Caco-2 (cell line): ENCODE data around the gene ACAD9. TPM values are rescaled to one million over a fixed set of nuclear protein-coding genes. Genes with fewer than 3 reads are reported as not detected.
A peak's percentile ranks its signal among the peaks of the same experiment; 100 is the strongest.
"Not testable (repeated sequence)": the region's sequence is repeated elsewhere in the genome, so short reads cannot be mapped to it uniquely, and the experiment has no call there.

ENCODE experiments used
- BruUV-seq: library from RNA; stranded (reverse); fragments of 400-500 nt; replicated peaks from 2 replicates; lab custom pipeline; 2021; lab: Mats Ljungman, UMichigan
- CTCF ChIA-PET: fragments of 300-600 bp; sonication (Branson Sonifier 250); formaldehyde crosslinking; loops from one replicate; lab custom pipeline; 2022; ENCODE audit warnings: antibody characterized with exemption; lab: Charles Lee
- POLR2A ChIA-PET: fragments of 300-600 bp; sonication (Branson Sonifier 250); formaldehyde crosslinking; loops from one replicate; lab custom pipeline; 2022; ENCODE audit warnings: antibody characterized with exemption; lab: Charles Lee
- DNase-seq, 2 experiments: peaks; one replicate each; pipeline versions ENCODE4 v3.0.0 to v3.0.0-alpha.2; 2020 to 2022
- H3K27me3 ChIP-seq: replicated peaks from 2 replicates; pipeline ENCODE4 v1.6.0; 2011; ENCODE audit warnings: low read length; ENCODE audit not compliant: control insufficient read depth, insufficient read depth
- H3K36me3 ChIP-seq: 2 replicates; pipeline ENCODE4 v1.5.1; 2011; ENCODE audit warnings: low read length; ENCODE audit not compliant: control insufficient read depth, insufficient read depth
- H3K4me1 ChIP-seq: fragments of 250-450 bp; sonication (Bioruptor Pico); 2 replicates; pipeline ENCODE4 v1.5.1; 2020; ENCODE audit warnings: mild to moderate bottlenecking
- H3K4me3 ChIP-seq: 2 replicates; pipeline ENCODE4 v1.5.1; 2011; ENCODE audit warnings: low read depth, mild to moderate bottlenecking, control low read depth, low read length
- H3K9me3 ChIP-seq: fragments of 250-450 bp; sonication (Bioruptor Pico); 2 replicates; pipeline ENCODE4 v1.5.1; 2020; ENCODE audit warnings: mild to moderate bottlenecking, moderate library complexity
- H3K27ac Mint-ChIP-seq: one replicate; pipeline ENCODE4 v1.8.0; 2022; ENCODE audit warnings: mixed read lengths; ENCODE audit not compliant: unreplicated experiment
- H3K27me3 Mint-ChIP-seq: one replicate; pipeline ENCODE4 v1.8.0; 2022; ENCODE audit warnings: mixed read lengths; ENCODE audit not compliant: insufficient read depth, unreplicated experiment
- H3K36me3 Mint-ChIP-seq: one replicate; pipeline ENCODE4 v1.8.0; 2022; ENCODE audit warnings: mild to moderate bottlenecking, mixed read lengths; ENCODE audit not compliant: insufficient read depth, unreplicated experiment
- H3K4me1 Mint-ChIP-seq: one replicate; pipeline ENCODE4 v1.8.0; 2022; ENCODE audit warnings: low read depth, mixed read lengths; ENCODE audit not compliant: unreplicated experiment
- H3K4me3 Mint-ChIP-seq: one replicate; pipeline ENCODE4 v1.8.0; 2022; ENCODE audit warnings: mild to moderate bottlenecking, moderate library complexity, mixed read lengths; ENCODE audit not compliant: unreplicated experiment
- H3K9me3 Mint-ChIP-seq: one replicate; pipeline ENCODE4 v1.8.0; 2022; ENCODE audit warnings: mixed read lengths; ENCODE audit not compliant: unreplicated experiment
- CTCF ChIP-seq, 2 experiments: fragments of 200-600 bp in 1 of 2; IDR thresholded peaks; 1 replicate in 1 of 2; 2 replicates in 1 of 2; pipeline versions ENCODE4 v1.5.1 to v1.8.0; 2011 to 2022; ENCODE audit warnings: antibody characterized with exemption in 1 of 2, control low read depth in 1 of 2, inconsistent platforms in 1 of 2, low read depth in 1 of 2, low read length in 1 of 2, mild to moderate bottlenecking in 1 of 2, moderate library complexity in 1 of 2; ENCODE audit not compliant: insufficient read depth in 1 of 2, severe bottlenecking in 1 of 2, unreplicated experiment in 1 of 2
- intact Hi-C: fragments of 100-400 bp; cut with micrococcal nuclease; formaldehyde crosslinking; loops from one replicate; pipeline ENCODE4 v1.10.0; 2022; ENCODE audit not compliant: unreplicated experiment
- total RNA-seq: library from RNA; stranded (reverse); gene quantifications from 2 replicates; pipeline ENCODE4 v1.2.3, GENCODE V29; 2022

Gene ACAD9
- total RNA-seq, 1 experiment from 2014 or later = 60.0 TPM

DNA sequence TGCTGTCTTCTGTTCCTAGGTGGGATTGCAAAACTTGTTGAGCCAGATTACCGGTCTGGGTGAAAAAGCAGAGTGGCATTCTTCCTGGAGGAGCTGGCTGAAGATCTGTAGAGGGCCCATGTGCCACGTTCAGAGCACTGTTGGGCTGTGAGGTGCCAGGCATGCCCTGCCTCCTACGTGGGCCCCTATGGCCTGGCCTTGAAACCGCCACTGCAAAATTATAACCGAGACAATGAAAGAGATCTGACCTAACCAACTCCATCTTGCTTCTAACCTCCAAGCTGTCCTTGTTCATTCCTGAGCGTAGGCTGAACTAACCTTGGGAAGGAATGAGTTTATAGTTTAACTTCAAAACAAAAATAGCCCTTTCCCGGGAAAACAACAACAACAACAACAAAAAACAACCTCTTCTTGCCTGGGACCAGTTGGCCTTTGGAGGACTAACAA lies 1.4 kb upstream of the ACAD9 start:
- H3K4me1 Mint-ChIP-seq = peaks cover 30% of the 10 kb centered on the region
- H3K9me3 ChIP-seq = no peaks in the 10 kb centered on the region
- H3K9me3 Mint-ChIP-seq = no peaks in the 10 kb centered on the region
- H3K4me3 ChIP-seq = peak overlapping the region; percentile 82
- H3K27ac Mint-ChIP-seq = peak overlapping the region; percentile 87
- CTCF ChIA-PET = interaction anchor here (1.0 to 3.1 kb wide), 3 partner anchors 73 to 198 kb away, joined by 3 to 14 read pairs (median 5); no protein-coding TSS in a partner anchor
- H3K36me3 Mint-ChIP-seq = peaks cover 40% of the 10 kb centered on the region
- POLR2A ChIA-PET = interaction anchor here (1.2 to 1.9 kb wide), 2 partner anchors 197 to 228 kb away, joined by 3 to 12 read pairs; no protein-coding TSS in a partner anchor
- no peak for DNase-seq
- H3K27me3 ChIP-seq = no peaks in the 10 kb centered on the region
- H3K27me3 Mint-ChIP-seq = no peaks in the 10 kb centered on the region
- TF ChIP-seq CTCF (IDR thresholded peaks at IDR 0.05; ENCODE audit: insufficient read depth in 1 of 2, low read depth in 1 of 2, low read length in 1 of 2, severe bottlenecking in 1 of 2, unreplicated experiment in 1 of 2) = no peak
- H3K4me3 Mint-ChIP-seq = peak overlapping the region; percentile 79
- peaks cover 22% of the 10 kb centered on the region for H3K4me1 ChIP-seq
- H3K36me3 ChIP-seq = peaks cover 2% of the 10 kb centered on the region
- intact Hi-C loops = no loop called here
- no TSS peak for BruUV-seq

GRCh38 chr3:128878556-128879124 lies 780 bp upstream of the ACAD9 start:
- H3K9me3 ChIP-seq = no peaks in the 10 kb centered on the region
- H3K27me3 ChIP-seq = no peaks in the 10 kb centered on the region
- peak overlapping the region; percentile 87 for H3K27ac Mint-ChIP-seq
- peaks cover 2% of the 10 kb centered on the region for H3K36me3 ChIP-seq
- peak overlapping the region; percentile 79 for H3K4me3 Mint-ChIP-seq
- BruUV-seq = TSS peak; percentile 93
- peaks cover 22% of the 10 kb centered on the region for H3K4me1 ChIP-seq
- intact Hi-C loops = no loop called here
- CTCF ChIA-PET = interaction anchor here (1.0 to 3.1 kb wide), 5 partner anchors 72 to 261 kb away, joined by 3 to 14 read pairs (median 4); no protein-coding TSS in a partner anchor
- H3K4me3 ChIP-seq = peak overlapping the region; percentile 82
- no peaks in the 10 kb centered on the region for H3K9me3 Mint-ChIP-seq
- POLR2A ChIA-PET = interaction anchor here (0.5 to 1.9 kb wide), 4 partner anchors 120 to 228 kb away, joined by 3 to 12 read pairs (median 6); no protein-coding TSS in a partner anchor
- no peak for TF ChIP-seq CTCF (IDR thresholded peaks at IDR 0.05; ENCODE audit: insufficient read depth in 1 of 2, low read depth in 1 of 2, low read length in 1 of 2, severe bottlenecking in 1 of 2, unreplicated experiment in 1 of 2)
- peaks cover 44% of the 10 kb centered on the region for H3K36me3 Mint-ChIP-seq
- DNase-seq = peak in 1 of 2 experiments; percentile 19
- peaks cover 30% of the 10 kb centered on the region for H3K4me1 Mint-ChIP-seq
- no peaks in the 10 kb centered on the region for H3K27me3 Mint-ChIP-seq

DNA sequence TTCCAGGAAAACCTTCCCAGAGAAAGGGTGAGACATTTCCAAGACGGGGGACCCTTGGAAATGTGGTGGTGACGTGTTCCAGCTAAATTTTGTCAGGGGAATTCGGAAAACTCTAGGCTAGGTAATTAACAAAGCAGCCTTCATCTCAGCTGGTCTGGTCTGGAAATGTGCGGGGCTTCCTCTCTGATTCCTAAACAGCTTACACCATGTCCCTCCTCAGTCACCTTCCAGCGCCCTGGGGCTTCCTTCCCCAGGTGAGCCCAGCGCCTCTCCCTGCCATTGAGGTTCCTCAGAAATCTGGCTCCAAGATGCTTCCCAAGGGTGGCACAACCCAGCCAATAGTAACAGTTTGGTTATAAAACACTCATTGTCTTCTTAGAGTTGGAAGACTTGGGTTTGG lies 571 bp downstream of the ACAD9 start:
- Mint-ChIP-seq H3K36me3 (peaks cover 56% of the 10 kb centered on the region), H3K4me1 (peaks cover 30% of the 10 kb centered on the region), H3K9me3 (no peaks in the 10 kb centered on the region), H3K27me3 (no peaks in the 10 kb centered on the region), H3K27ac (peak overlapping the region; percentile 87), H3K4me3 (peak overlapping the region; percentile 79)
- peak in 1 of 2 experiments; percentile 14 for DNase-seq
- TF ChIP-seq CTCF (IDR thresholded peaks at IDR 0.05; ENCODE audit: insufficient read depth in 1 of 2, low read depth in 1 of 2, low read length in 1 of 2, severe bottlenecking in 1 of 2, unreplicated experiment in 1 of 2) = no peak
- Histone ChIP-seq H3K27me3 (no peaks in the 10 kb centered on the region), H3K36me3 (peaks cover 4% of the 10 kb centered on the region), H3K4me3 (peak overlapping the region; percentile 89), H3K9me3 (no peaks in the 10 kb centered on the region), H3K4me1 (peaks cover 22% of the 10 kb centered on the region)
- ChIA-PET CTCF (interaction anchor here (3.1 kb wide), 1 partner anchor 200 kb away, joined by 14 read pairs; no protein-coding TSS in a partner anchor), POLR2A (interaction anchor here (0.9 to 1.9 kb wide), 3 partner anchors 9 to 756 kb away, joined by 3 to 12 read pairs (median 6); partner anchors contain the start of gene RUVBL1)
- intact Hi-C loops = no loop called here
- TSS peak; percentile 47 for BruUV-seq

DNA sequence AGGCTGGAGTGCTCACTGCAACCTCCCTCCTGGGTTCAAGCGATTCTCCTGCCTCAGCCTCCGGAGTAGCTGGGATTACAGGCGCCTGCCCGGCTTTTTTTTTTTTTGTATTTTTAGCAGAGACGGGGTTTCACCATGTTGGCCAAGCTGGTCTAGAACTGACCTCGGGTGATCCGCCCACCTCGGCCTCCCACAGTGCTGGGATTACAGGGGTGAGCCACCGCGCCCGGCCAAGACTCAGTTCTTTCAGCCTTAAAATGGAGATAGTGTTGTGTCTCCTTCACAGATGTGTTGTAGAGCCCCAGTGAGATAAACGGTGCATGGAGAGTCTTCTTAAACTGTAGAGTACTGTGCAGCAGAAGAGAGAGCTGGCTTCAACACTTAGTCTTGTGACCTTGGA lies 1.0 kb downstream of the ACAD9 start:
- Histone ChIP-seq H3K4me3 (peak overlapping the region; percentile 89), H3K4me1 (peaks cover 22% of the 10 kb centered on the region)
- H3K4me3 Mint-ChIP-seq = peak overlapping the region; percentile 79
- BruUV-seq, H3K9me3 ChIP-seq, H3K36me3 ChIP-seq, POLR2A ChIA-PET, H3K27me3 Mint-ChIP-seq, DNase-seq, intact Hi-C loops, CTCF ChIA-PET, H3K9me3 Mint-ChIP-seq, H3K27me3 ChIP-seq: not testable (repeated sequence)
- peaks cover 58% of the 10 kb centered on the region for H3K36me3 Mint-ChIP-seq
- peaks cover 30% of the 10 kb centered on the region for H3K4me1 Mint-ChIP-seq
- peak overlapping the region; percentile 87 for H3K27ac Mint-ChIP-seq
